ENCODE data around the gene VTI1A. TPM values are rescaled to one million over a fixed set of nuclear protein-coding genes. Genes with fewer than 3 reads are reported as not detected.

Gene VTI1A
- total RNA-seq, 1 experiment from 2014 or later, result 22.0 TPM

DNA sequence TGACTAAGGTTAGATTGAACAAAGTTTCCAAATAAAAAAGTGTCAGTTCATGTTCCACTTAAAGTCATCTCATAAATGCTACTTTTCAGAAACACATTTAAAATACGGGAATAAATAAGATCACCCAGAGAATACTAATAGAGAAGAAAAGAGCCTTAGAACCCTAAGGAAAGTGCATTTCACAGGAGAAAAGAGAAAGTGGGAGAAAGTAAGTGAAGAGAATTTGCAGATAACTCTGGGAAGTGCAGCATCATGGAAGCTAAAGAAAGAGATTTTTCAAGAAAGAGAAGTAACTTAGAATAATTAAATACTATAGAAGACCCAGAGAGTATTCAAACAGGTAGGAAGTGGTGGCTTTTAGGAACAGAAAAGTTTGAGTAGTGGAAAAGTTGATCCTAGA, 132.6 kb downstream of the VTI1A start:
- no peak overlapping the region for H2AK5ac ChIP-seq (ENCODE audit: insufficient read length, low read length)
- no peak overlapping the region for H2BK5ac ChIP-seq (ENCODE audit: insufficient read length, low read length)
- H3K27ac Mint-ChIP-seq, result no peak overlapping the region
- peaks cover 2% of the 10 kb centered on the region; the same call in 1 of the 2 replicates for H3K4me1 ChIP-seq (ENCODE audit: insufficient read depth, low read length)
- H3K9me3 ChIP-seq (ENCODE audit: control insufficient read depth, low read depth, low read length), result no peaks in the 10 kb centered on the region
- H3K23me2 ChIP-seq (ENCODE audit: insufficient read length, low read depth, low read length, poor library complexity, severe bottlenecking), result no peaks in the 10 kb centered on the region
- DNase-seq, result no peak
- no peaks in the 10 kb centered on the region for H4K20me1 ChIP-seq (ENCODE audit: control insufficient read depth, insufficient read depth, insufficient read length)
- no peak overlapping the region for H3K27ac ChIP-seq (ENCODE audit: insufficient read length, low read depth, low read length)
- TF ChIP-seq, protein P1, sequence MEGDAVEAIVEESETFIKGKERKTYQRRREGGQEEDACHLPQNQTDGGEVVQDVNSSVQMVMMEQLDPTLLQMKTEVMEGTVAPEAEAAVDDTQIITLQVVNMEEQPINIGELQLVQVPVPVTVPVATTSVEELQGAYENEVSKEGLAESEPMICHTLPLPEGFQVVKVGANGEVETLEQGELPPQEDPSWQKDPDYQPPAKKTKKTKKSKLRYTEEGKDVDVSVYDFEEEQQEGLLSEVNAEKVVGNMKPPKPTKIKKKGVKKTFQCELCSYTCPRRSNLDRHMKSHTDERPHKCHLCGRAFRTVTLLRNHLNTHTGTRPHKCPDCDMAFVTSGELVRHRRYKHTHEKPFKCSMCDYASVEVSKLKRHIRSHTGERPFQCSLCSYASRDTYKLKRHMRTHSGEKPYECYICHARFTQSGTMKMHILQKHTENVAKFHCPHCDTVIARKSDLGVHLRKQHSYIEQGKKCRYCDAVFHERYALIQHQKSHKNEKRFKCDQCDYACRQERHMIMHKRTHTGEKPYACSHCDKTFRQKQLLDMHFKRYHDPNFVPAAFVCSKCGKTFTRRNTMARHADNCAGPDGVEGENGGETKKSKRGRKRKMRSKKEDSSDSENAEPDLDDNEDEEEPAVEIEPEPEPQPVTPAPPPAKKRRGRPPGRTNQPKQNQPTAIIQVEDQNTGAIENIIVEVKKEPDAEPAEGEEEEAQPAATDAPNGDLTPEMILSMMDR (conservative IDR thresholded peaks at IDR 0.05), result no peak
- H4K91ac ChIP-seq (ENCODE audit: insufficient read length, low read depth, low read length), result no peak overlapping the region
- H3K4me1 Mint-ChIP-seq, result peaks cover 32% of the 10 kb centered on the region in 2 experiments
- H3K14ac ChIP-seq (ENCODE audit: insufficient read depth, low read length), result no peak overlapping the region
- H3K56ac ChIP-seq (ENCODE audit: insufficient read length, low read depth, low read length), result no peak overlapping the region
- H3K23ac ChIP-seq (ENCODE audit: insufficient read length, low read depth, low read length), result no peak overlapping the region
- H4K5ac ChIP-seq (ENCODE audit: insufficient read length, low read depth, low read length), result no peak overlapping the region
- no peaks in the 10 kb centered on the region for H3K27me3 Mint-ChIP-seq (ENCODE audit: low read depth)
- no peaks in the 10 kb centered on the region for H3K27me3 ChIP-seq (ENCODE audit: insufficient read depth, low read length)
- no peak overlapping the region for H4K8ac ChIP-seq (replicated peaks; ENCODE audit: insufficient read length, low read depth, low read length)
- WGBS (ENCODE audit: extremely low coverage, insufficient read length, low lambda C conversion rate), result no CpG with 5 or more reads among the region's 1 CpG
- H3K4me2 ChIP-seq (ENCODE audit: insufficient read depth, insufficient read length, low read length), result no peak overlapping the region
- H2BK15ac ChIP-seq (ENCODE audit: low read depth, low read length), result no peak overlapping the region
- H3K4ac ChIP-seq (ENCODE audit: low read depth, low read length), result no peak overlapping the region
- H3K18ac ChIP-seq (ENCODE audit: insufficient read length, low read depth, low read length), result no peak overlapping the region
- no peaks in the 10 kb centered on the region for H3K9me3 Mint-ChIP-seq
- H2BK20ac ChIP-seq (ENCODE audit: low read depth, low read length, poor library complexity, severe bottlenecking), result no peak overlapping the region
- no peaks in the 10 kb centered on the region for H3K79me1 ChIP-seq (ENCODE audit: insufficient read depth, low read depth, low read length, poor library complexity, severe bottlenecking)
- no peak overlapping the region for H3T11ph ChIP-seq (ENCODE audit: low read length)
- no peak overlapping the region for H2BK12ac ChIP-seq (ENCODE audit: insufficient read length, low read depth, low read length)
- H3K9ac ChIP-seq (ENCODE audit: extremely low read depth, insufficient read length, low read length), result no peak overlapping the region
- no peaks in the 10 kb centered on the region for H3K79me2 ChIP-seq (ENCODE audit: insufficient read depth, low read length)
- H3K36me3 Mint-ChIP-seq (ENCODE audit: insufficient read depth in 1 of 3, low read depth in 3 of 3), result no peaks in the 10 kb centered on the region
- no peak overlapping the region for H2AFZ ChIP-seq (ENCODE audit: low read length)
- no peak overlapping the region for H3K4me3 Mint-ChIP-seq
- no peak overlapping the region for H2BK120ac ChIP-seq (ENCODE audit: low read depth, low read length, poor library complexity, severe bottlenecking)

All from H9 (cell line).